Measurements from ENCODE around the gene GPR62. TPM values are rescaled to one million over a fixed set of nuclear protein-coding genes. Genes with fewer than 3 reads are reported as not detected.

Gene GPR62
- total RNA-seq, 1 donor from 2014 or later = not detected

- Histone ChIP-seq H3K4me3 (ENCODE audit: low read depth, low read length) (peak within 1 kb of the TSS; percentile 44), H3K36me3 (ENCODE audit: control insufficient read depth, insufficient read depth, low read length) (no peaks in the 10 kb centered on the region), H3K27me3 (ENCODE audit: control insufficient read depth, insufficient read depth, low read length) (no peaks in the 10 kb centered on the region)
- no peak for DNase-seq (ENCODE audit: low read depth)
- no peak for TF ChIP-seq CTCF (IDR thresholded peaks at IDR 0.05; ENCODE audit: insufficient read depth, low read length, poor library complexity, severe bottlenecking)
Measured at GRCh38 chr3:51982838-51983577, 27.8 kb downstream of the GPR62 start, which contains the start of gene ACY1. ACY1 (plus strand) TSS chr3:51983535; CDS start chr3:51984065, 530 bp downstream.

- Histone ChIP-seq H3K36me3 (ENCODE audit: control insufficient read depth, insufficient read depth, low read length) (no peaks in the 10 kb centered on the region), H3K4me3 (ENCODE audit: low read depth, low read length) (peak overlapping the region; percentile 44), H3K27me3 (ENCODE audit: control insufficient read depth, insufficient read depth, low read length) (no peaks in the 10 kb centered on the region)
- DNase-seq (ENCODE audit: low read depth) = no peak
- no peak for TF ChIP-seq CTCF (IDR thresholded peaks at IDR 0.05; ENCODE audit: insufficient read depth, low read length, poor library complexity, severe bottlenecking)
Measured at GRCh38 chr3:51983578-51984268, 28.5 kb downstream of the GPR62 start.

GRCh38 chr3:51984269-51984647, 29.1 kb downstream of the GPR62 start:
- no peak for TF ChIP-seq CTCF (IDR thresholded peaks at IDR 0.05; ENCODE audit: insufficient read depth, low read length, poor library complexity, severe bottlenecking)
- Histone ChIP-seq H3K4me3 (ENCODE audit: low read depth, low read length) (no peak overlapping the region), H3K27me3 (ENCODE audit: control insufficient read depth, insufficient read depth, low read length) (no peaks in the 10 kb centered on the region)

GRCh38 chr3:51985063-51985462, 29.9 kb downstream of the GPR62 start:
- H3K27me3 ChIP-seq (ENCODE audit: control insufficient read depth, insufficient read depth, low read length) = no peaks in the 10 kb centered on the region
- no peak overlapping the region for H3K4me3 ChIP-seq (ENCODE audit: low read depth, low read length)
- no peaks in the 10 kb centered on the region for H3K36me3 ChIP-seq (ENCODE audit: control insufficient read depth, insufficient read depth, low read length)
- TF ChIP-seq CTCF (IDR thresholded peaks at IDR 0.05; ENCODE audit: insufficient read depth, low read length, poor library complexity, severe bottlenecking) = no peak
- no peak for DNase-seq (ENCODE audit: low read depth)

More at GRCh38 chr3:51984269-51984647, 29.1 kb downstream of the GPR62 start:
- H3K36me3 ChIP-seq (ENCODE audit: control insufficient read depth, insufficient read depth, low read length) = no peaks in the 10 kb centered on the region
- DNase-seq (ENCODE audit: low read depth) = no peak

- Histone ChIP-seq H3K4me3 (ENCODE audit: low read depth, low read length) (no peak overlapping the region), H3K27me3 (ENCODE audit: control insufficient read depth, insufficient read depth, low read length) (no peaks in the 10 kb centered on the region), H3K36me3 (ENCODE audit: control insufficient read depth, insufficient read depth, low read length) (no peaks in the 10 kb centered on the region)
- no peak for DNase-seq (ENCODE audit: low read depth)
- TF ChIP-seq CTCF (IDR thresholded peaks at IDR 0.05; ENCODE audit: insufficient read depth, low read length, poor library complexity, severe bottlenecking) = no peak
Measured at GRCh38 chr3:51986010-51986947, 31.1 kb downstream of the GPR62 start.
